NCI-H1417 (cell line): ENCODE measurements around the gene CSF1.

Source experiments
- DNase-seq, 3 experiments: peaks; one replicate each; lab custom pipeline; 2025; lab: John Stamatoyannopoulos, UW

Gene CSF1

GRCh38 chr1:109883248-109883955 lies 27.2 kb upstream of the CSF1 start:
- no peak for DNase-seq

GRCh38 chr1:109884242-109884891 lies 26.3 kb upstream of the CSF1 start:
- no peak for DNase-seq

- DNase-seq, result no peak
Observed at GRCh38 chr1:109885589-109885988, 25.1 kb upstream of the CSF1 start.

- DNase-seq, result no peak
Observed at GRCh38 chr1:109886827-109887226, 23.8 kb upstream of the CSF1 start.

GRCh38 chr1:109887271-109887670 lies 23.4 kb upstream of the CSF1 start:
- DNase-seq, result no peak

GRCh38 chr1:109887884-109888283 lies 22.8 kb upstream of the CSF1 start:
- DNase-seq, result no peak

- no peak for DNase-seq
Observed at GRCh38 chr1:109889094-109889493, 21.6 kb upstream of the CSF1 start.

GRCh38 chr1:109890115-109890953 lies 20.3 kb upstream of the CSF1 start:
- no peak for DNase-seq

GRCh38 chr1:109891930-109892329 lies 18.7 kb upstream of the CSF1 start:
- DNase-seq, result peak in 1 of 3 experiments; percentile 6

- no peak for DNase-seq
Observed at GRCh38 chr1:109892561-109893368, 17.9 kb upstream of the CSF1 start.

GRCh38 chr1:109893532-109894171 lies 17.0 kb upstream of the CSF1 start:
- no peak for DNase-seq

- DNase-seq, result no peak
Observed at GRCh38 chr1:109894823-109895719, 15.6 kb upstream of the CSF1 start.

GRCh38 chr1:109895720-109896504 lies 14.7 kb upstream of the CSF1 start:
- DNase-seq, result no peak

- DNase-seq, result no peak
Observed at GRCh38 chr1:109896681-109897080, 14.0 kb upstream of the CSF1 start.

GRCh38 chr1:109897259-109897955 lies 13.2 kb upstream of the CSF1 start:
- no peak for DNase-seq

- DNase-seq, result no peak
Observed at GRCh38 chr1:109898842-109899241, 11.8 kb upstream of the CSF1 start.

- no peak for DNase-seq
Observed at GRCh38 chr1:109901141-109901523, 9.5 kb upstream of the CSF1 start.

GRCh38 chr1:109901524-109902145 lies 9.0 kb upstream of the CSF1 start:
- no peak for DNase-seq
